ENCODE data around the gene ATG4D.

DNA sequence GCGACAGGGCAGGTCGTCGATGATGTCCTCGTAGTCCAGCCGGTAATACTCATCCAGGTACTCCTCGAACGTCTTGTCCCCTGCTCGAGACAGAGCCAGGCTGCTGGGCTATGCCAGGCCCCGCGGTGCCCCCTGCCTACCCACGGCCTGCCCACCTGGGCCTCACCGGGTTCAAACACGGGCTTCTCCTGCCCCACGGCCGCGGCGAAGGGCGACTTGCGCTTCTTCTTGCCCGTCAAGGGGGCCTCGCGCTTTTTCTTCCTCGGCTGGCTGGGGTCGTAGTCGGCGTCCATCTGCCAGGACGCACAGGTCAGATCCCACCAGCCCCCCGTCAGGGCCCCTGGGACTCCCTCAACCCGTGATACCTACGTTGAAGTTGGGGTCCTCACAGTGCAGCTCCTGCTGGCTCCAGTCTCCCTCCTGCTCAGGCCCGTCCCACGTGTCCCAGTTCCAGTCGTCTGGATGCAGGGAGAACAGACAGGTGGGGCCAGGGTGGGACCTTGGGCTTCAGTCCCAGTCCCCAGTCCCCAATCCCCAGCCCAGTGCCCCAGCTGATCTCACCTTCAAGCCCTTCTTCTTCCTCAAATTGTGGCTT, 14.0 kb downstream of the ATG4D start:
- no peak for TF ChIP-seq RAD21 (IDR thresholded peaks at IDR 0.05; ENCODE audit: low read depth)
- TF ChIP-seq, protein P1, sequence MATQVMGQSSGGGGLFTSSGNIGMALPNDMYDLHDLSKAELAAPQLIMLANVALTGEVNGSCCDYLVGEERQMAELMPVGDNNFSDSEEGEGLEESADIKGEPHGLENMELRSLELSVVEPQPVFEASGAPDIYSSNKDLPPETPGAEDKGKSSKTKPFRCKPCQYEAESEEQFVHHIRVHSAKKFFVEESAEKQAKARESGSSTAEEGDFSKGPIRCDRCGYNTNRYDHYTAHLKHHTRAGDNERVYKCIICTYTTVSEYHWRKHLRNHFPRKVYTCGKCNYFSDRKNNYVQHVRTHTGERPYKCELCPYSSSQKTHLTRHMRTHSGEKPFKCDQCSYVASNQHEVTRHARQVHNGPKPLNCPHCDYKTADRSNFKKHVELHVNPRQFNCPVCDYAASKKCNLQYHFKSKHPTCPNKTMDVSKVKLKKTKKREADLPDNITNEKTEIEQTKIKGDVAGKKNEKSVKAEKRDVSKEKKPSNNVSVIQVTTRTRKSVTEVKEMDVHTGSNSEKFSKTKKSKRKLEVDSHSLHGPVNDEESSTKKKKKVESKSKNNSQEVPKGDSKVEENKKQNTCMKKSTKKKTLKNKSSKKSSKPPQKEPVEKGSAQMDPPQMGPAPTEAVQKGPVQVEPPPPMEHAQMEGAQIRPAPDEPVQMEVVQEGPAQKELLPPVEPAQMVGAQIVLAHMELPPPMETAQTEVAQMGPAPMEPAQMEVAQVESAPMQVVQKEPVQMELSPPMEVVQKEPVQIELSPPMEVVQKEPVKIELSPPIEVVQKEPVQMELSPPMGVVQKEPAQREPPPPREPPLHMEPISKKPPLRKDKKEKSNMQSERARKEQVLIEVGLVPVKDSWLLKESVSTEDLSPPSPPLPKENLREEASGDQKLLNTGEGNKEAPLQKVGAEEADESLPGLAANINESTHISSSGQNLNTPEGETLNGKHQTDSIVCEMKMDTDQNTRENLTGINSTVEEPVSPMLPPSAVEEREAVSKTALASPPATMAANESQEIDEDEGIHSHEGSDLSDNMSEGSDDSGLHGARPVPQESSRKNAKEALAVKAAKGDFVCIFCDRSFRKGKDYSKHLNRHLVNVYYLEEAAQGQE (IDR thresholded peaks at IDR 0.05; ENCODE audit: low read depth) = no peak
- no peak for TF ChIP-seq ZBTB7A (IDR thresholded peaks at IDR 0.05; ENCODE audit: low read depth)

All from Ishikawa (cell line).